OCI-M2 (cell line): ENCODE measurements around the gene HSD17B14.

Experiments used
- DNase-seq: peaks from one replicate; lab custom pipeline; 2025; ENCODE audit not compliant: unreplicated experiment; lab: John Stamatoyannopoulos, UW

The HSD17B14 gene

GRCh38 chr19:48830965-48831364 lies 5.3 kb downstream of the HSD17B14 start:
- DNase-seq, result no peak

GRCh38 chr19:48830088-48830487 lies 6.2 kb downstream of the HSD17B14 start:
- DNase-seq, result no peak

- DNase-seq, result no peak
These were observed 9.7 kb downstream of the HSD17B14 start for GRCh38 chr19:48826606-48827020.

DNA sequence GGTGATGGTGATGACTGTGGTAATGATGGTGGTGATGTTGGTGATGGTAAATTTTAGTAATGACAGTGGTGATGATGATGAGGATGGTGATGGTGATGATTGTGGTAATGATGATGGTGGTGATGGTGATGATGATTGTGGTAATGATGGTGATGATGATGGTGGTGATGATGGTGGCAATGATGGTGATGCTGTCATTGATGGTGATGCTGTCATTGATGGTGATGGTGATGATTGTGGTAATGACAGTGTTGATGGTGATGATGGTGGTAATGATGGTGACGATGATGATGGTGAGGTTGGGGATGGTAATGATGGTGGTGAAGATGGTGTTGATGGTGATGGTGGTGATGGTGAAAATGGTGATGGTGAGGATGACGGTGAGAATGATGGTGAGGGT lies 13.8 kb downstream of the HSD17B14 start:
- DNase-seq, result no peak

- no peak for DNase-seq
These were observed 14.7 kb downstream of the HSD17B14 start for GRCh38 chr19:48821633-48822032.

GRCh38 chr19:48819366-48819816 lies 16.9 kb downstream of the HSD17B14 start:
- DNase-seq, result no peak

- no peak for DNase-seq
These were observed 18.0 kb downstream of the HSD17B14 start for GRCh38 chr19:48818234-48818820.

GRCh38 chr19:48817585-48818124 lies 18.6 kb downstream of the HSD17B14 start:
- DNase-seq, result no peak

- DNase-seq, result no peak
These were observed 20.3 kb downstream of the HSD17B14 start for GRCh38 chr19:48815870-48816501.

DNA sequence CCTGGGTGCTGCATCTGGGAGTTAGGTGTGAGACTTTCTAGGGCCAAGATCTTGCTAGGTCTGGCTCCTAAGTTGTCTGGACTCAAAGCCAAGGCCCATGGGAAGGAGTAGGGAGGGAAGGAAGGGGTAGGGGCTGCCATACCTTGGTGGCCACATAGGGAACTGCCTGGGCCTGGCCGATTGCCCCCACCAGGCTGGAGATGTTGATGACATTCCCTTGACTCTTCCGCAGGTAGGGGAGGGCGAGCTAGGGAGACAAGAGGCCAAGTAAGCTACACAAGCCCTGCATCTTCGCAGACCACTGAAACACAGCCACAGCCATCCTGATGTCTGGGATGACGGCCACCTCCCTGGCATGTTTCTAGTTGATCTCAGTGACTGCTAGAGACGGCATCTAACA lies 21.4 kb downstream of the HSD17B14 start:
- DNase-seq, result no peak

DNA sequence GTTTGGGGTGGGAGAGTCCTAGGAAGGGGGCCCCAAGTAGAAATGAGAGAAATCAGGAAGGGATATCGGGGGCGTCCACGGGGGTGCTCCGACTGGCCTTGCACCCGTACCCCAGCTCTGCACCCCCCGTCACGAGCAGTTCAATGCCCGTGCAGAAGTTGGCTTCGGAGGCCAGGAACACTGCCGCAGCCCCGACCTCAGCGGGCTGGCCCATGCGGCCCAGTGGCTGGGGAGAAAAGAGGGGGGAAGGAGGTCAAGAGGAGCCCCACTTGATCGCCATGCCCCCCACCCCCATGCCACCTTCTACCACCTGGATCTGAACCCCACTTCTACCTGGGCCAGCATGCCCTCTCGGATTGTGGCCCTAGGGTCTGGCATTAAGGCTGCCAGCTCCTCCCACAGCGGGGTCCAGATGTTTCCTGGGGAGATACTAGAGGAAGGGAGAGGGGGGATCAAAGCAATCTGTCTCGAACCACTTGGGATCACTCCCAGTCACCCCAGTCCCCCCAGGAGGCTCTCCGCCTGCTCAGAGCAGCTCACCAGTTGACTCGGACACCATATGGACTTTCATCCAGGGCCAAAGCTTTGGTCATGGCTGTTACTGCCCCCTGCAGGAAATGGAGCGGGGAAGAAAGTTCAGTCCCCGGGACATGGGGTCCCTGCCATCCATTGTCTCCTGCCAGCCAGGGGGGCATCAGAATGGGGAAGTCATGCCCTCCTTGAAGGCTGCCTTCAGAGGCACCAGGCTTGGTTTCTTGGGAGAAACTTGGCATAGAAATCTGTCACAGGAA lies 23.0 kb downstream of the HSD17B14 start:
- no peak for DNase-seq

- DNase-seq, result peak; percentile 48
These were observed 24.0 kb downstream of the HSD17B14 start for GRCh38 chr19:48812094-48812929.

GRCh38 chr19:48810151-48810550 lies 26.1 kb downstream of the HSD17B14 start:
- no peak for DNase-seq

GRCh38 chr19:48807590-48808308 lies 28.5 kb downstream of the HSD17B14 start:
- DNase-seq, result no peak

DNA sequence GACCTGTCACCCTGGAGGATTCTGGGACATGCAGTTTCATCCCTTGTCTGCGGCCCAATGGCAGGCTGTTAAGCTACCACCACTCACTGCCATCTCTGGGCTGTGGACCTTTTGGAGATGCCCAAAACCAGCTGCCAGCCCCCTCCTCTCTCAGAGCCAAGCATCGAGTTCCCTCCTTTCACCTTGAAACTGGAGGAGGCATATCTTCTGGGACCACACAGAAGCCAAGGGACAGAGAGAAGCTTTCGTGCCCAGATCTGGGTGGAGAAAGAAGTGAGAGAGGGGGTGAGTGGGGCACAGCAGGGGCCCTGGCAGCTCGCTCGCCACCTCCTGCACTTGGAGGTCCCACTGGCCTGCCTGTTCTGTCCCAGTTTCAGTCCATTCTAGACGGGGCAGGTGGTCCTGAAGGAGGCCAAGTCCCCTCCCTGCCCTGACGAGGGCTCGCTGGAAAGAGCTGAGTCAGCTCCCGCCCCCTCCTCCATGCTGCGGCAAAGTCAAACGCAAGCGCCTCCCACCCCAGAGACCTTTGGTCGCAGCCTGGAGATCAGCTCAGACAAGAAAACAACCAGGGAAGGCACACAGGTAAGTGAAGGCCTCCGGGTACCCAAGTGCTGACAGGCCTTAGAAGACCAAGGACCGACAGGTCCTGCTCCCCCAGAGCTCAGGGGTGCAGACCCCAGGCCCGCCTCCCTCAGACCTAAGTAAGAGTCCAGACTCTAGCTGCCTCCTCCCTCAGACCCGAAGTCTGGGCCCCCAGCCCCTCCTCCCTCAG lies 29.3 kb downstream of the HSD17B14 start:
- DNase-seq, result no peak

DNA sequence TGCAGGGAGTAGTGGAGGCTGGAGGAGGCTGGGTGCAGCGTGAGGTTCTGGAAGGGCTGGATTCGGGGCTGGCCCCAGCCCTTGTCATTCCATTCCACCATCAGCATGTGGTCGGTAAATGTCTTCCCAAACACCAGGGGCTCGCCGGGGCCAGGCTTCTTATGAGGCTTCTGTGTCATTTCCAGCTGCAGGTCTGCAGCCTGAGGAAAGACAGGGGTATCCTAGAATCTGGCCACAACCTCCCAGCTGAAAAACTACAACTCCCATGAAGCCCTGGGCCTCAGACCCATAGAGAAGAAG lies 29.8 kb downstream of the HSD17B14 start:
- DNase-seq, result no peak

GRCh38 chr19:48805452-48805851 lies 30.8 kb downstream of the HSD17B14 start:
- no peak for DNase-seq

- DNase-seq, result no peak
These were observed 31.8 kb downstream of the HSD17B14 start for GRCh38 chr19:48804496-48804895.

GRCh38 chr19:48802623-48803022 lies 33.7 kb downstream of the HSD17B14 start:
- no peak for DNase-seq
